ENCODE results near the gene ATAT1.

The ATAT1 gene

DNA sequence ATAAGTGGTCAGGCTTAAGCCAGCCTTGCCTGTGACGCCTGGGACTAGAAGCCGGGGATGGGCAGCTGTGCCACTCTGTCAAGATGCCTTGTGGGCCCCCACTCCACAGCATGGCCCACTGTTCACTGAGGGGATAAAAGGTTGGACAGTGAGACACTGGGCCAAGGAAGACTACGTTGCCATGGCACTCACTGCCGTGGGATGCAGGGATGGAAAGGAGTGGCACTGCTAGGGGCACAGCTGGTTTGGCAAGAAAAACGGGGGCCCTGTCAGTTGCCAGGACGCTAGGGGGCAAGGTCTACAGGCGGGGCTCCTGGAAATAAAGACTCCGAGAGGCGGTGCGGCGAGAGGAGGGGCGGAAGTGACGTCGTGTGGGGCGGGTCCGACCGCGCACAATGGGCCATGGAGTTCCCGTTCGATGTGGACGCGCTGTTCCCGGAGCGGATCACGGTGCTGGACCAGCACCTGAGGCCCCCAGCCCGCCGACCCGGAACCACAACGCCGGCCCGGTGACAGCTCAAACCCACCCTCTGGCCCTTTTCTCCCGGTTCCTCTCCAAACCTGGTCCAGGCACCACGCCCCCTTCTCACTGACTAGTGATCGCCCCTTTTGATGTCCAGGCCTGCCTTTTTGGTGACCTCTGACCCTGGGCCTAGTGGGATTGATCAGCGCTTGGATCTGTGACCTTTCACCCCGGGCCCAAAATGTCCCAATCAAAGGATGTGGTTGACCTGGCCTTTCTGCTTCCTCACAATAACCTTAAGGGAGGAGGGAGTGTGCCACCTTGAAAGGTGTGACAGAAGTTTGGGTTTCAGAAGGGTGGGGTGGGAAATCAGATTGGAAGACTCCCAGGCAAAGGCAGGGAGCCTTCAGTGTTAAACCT, at the start of gene ATAT1:
Gene ATAT1 (plus strand): TSS at position 391 of the 883 bp plus-strand sequence.
- peak; percentile 72 for DNase-seq (ENCODE audit: low read depth, low spot score)

DNA sequence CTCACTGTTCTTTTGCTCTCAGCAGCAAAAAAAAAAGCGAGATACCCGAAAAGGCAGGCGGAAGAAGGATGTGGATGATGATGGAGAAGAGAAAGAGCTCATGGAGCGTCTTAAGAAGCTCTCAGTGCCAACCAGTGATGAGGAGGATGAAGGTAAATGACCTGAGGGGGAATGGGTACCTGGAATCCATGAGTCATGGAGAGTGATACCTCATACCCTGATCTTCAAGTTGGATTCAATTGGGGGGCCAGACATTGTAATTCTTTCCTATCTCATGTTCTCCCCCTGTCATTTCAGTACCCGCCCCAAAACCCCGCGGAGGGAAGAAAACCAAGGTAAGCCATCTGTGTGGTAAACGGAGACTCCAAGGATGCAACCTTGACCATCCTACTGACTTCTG, 48.6 kb upstream of the ATAT1 start:
- no peak for DNase-seq (ENCODE audit: low read depth, low spot score)

GRCh38 chr6:30583921-30584320, 42.8 kb upstream of the ATAT1 start:
- no peak for DNase-seq (ENCODE audit: low read depth, low spot score)

DNA sequence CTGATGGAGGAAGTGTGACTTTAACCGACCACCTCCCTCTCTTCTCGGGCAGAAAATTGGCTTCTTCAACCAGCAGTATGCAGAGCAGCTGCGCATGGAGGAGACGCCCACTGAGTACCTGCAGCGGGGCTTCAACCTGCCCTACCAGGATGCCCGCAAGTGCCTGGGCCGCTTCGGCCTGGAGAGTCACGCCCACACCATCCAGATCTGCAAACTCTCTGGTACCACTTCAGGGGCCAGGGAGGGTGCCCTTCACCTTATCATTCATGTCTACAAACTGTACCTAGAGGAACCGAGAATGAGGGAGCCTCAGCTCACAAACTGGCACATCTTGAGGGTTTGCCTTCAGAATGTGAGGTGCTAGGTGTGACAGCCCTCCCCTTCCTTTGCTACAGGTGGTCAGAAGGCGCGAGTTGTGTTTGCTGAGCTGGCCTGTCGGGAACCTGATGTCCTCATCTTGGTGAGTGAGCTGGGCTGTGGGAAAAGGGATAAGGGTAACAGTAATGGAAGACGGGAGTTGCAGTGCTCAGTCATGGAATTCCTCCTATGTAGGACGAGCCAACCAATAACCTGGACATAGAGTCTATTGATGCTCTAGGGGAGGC, 36.8 kb upstream of the ATAT1 start:
- DNase-seq (ENCODE audit: low read depth, low spot score): no peak

DNA sequence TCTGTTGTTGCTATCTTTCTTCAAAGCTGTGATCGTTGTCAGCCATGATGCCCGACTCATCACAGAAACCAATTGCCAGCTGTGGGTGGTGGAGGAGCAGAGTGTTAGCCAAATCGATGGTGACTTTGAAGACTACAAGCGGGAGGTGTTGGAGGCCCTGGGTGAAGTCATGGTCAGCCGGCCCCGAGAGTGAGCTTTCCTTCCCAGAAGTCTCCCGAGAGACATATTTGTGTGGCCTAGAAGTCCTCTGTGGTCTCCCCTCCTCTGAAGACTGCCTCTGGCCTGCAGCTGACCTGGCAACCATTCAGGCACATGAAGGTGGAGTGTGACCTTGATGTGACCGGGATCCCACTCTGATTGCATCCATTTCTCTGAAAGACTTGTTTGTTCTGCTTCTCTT, 36.2 kb upstream of the ATAT1 start:
- DNase-seq (ENCODE audit: low read depth, low spot score): no peak

DNA sequence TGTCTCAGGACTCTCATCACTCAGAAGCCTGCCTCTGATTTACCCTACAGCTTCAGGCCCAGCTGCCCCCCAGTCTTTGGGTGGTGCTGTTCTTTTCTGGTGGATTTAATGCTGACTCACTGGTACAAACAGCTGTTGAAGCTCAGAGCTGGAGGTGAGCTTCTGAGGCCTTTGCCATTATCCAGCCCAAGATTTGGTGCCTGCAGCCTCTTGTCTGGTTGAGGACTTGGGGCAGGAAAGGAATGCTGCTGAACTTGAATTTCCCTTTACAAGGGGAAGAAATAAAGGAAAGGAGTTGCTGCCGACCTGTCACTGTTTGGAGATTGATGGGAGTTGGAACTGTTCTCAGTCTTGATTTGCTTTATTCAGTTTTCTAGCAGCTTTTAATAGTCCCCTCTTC, 35.7 kb upstream of the ATAT1 start:
- no peak for DNase-seq (ENCODE audit: low read depth, low spot score)

- DNase-seq (ENCODE audit: low read depth, low spot score): no peak
These were observed 34.4 kb upstream of the ATAT1 start for GRCh38 chr6:30592287-30592686.

GRCh38 chr6:30597315-30598144, 29.1 kb upstream of the ATAT1 start:
- peak; percentile 63 for DNase-seq (ENCODE audit: low read depth, low spot score)

DNA sequence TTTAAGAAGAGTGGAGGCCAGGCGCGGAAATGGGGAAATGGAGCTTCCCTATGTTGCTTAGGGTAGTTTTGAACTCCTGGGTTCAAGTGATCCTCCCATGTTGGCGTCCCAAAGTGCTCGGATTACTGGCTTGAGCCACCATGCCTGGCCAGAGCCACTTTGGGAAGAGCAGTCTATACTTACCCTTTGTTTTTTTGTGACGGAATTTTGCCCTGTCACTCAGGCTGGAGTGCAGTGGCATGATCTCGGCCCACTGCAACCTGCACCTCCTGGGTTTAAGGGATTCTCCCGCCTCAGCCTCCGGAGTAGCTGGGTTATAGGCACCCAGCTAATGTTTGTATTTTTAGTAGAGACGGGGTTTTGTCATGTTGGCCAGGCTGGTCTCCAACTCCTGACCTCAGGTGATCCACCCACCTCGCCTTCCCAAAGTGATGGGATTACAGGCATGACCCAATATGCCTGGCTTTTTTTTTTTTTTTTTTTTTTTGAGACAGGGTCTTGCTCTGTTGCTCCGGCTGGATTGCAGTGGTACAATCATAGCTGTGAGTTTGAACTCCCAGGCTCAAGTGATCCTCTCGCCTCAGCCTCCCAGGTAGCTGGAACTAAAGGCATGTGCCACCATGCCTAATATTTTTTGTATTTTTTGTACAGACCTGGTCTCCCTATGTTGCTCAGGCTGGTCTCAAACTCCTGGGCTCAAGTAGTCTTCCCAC, 27.6 kb upstream of the ATAT1 start:
- DNase-seq (ENCODE audit: low read depth, low spot score): no peak

GRCh38 chr6:30599625-30600324, 26.9 kb upstream of the ATAT1 start:
- no peak for DNase-seq (ENCODE audit: low read depth, low spot score)

DNA sequence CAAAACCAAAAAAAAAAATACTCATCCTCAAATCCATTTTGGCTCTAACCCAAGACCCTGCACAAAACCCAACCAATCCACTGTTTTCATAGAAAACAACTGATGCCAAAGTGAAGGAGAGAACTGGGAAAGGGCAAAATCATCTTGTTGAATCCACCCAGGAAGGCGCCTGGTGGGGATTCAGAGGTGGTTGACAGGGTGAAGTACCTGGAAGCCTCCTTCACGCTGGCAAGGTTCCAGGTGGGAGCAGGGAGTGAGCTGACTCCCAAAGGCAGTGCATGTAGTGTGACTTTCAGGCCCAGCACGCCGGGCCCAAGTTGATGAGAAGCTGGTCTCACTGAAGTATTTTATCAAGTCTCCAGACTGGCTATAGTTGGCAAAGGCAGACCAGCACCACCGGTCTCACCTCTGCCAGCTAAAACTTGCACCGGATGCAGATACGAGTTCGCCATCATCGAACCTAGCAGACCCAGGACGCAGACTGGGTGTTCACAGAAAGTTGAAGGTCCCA, 26.2 kb upstream of the ATAT1 start:
- DNase-seq (ENCODE audit: low read depth, low spot score): no peak

- no peak for DNase-seq (ENCODE audit: low read depth, low spot score)
These were observed 25.2 kb upstream of the ATAT1 start for GRCh38 chr6:30601436-30601814.

GRCh38 chr6:30601815-30602641, 24.6 kb upstream of the ATAT1 start:
- DNase-seq (ENCODE audit: low read depth, low spot score): no peak

DNA sequence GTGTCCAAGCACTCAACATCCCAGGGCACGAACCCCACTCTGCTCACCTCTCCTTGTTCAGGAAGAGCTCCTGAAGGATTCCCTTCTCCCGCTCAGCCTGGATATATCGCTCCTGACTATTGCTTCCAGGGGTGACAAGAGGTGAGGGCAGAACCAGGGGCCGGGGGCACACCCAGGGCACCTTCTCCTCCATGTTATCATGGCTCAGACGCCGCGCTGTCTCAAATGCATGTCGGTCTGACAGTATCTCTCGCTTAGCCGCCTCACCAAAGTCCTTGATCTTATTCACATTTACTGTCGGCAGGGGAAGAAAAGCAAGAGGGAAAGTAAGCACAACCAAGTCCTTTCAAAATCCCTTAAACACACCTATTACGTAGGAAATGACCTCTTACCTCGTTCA, 22.7 kb upstream of the ATAT1 start:
- DNase-seq (ENCODE audit: low read depth, low spot score): no peak

DNA sequence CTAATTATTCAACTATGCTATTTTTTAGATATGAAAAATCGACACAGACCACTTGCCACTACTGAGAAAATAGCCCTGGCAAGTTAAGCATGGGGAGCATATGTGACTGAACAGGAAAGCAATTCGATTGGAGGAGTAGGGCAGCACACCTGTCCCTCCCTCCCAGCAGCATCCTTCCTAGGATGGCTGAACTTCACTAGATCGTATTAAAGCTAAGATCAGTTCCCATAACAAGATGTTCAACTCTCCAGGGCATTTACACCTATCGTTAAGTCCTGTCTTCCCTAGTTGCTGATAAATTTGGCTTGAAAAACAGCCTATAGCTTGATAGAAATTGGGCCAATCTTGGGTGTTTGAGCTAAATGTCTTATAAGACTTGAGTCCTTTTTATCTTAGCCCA, 16.6 kb upstream of the ATAT1 start:
- DNase-seq (ENCODE audit: low read depth, low spot score): no peak

DNA sequence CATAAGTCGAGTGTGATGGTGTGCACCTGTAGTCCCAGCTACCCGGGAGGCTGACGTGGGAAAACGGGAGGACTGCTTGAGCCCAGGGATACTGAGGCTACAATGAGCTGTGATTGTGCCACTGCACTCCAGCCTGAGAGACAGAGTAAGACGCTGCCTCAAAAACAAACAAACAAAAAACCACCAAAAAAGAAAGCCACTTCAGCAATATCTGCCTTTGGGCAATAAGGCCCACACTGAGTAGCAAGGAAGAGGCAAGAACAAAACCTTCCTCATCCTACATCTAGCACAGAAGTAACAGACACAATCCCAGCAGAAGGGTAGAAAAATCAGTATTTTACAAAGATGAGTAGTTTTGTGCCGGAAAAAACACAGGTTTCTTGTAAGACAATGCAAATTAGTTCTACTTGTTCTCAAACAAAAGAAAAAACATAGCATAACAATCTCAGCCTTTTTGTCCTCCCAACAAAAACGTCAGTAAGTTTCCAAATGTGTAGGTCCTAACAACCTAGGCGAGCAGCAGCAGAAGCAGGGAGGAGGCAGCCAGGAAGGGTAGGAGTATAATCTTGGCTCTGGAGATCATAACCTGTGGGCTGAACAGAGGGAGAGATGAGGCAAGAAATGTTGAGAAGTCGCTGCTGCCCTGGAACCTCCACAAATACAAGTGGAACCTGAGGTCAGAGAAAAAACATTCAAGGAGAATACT, 15.4 kb upstream of the ATAT1 start:
- no peak for DNase-seq (ENCODE audit: low read depth, low spot score)

DNA sequence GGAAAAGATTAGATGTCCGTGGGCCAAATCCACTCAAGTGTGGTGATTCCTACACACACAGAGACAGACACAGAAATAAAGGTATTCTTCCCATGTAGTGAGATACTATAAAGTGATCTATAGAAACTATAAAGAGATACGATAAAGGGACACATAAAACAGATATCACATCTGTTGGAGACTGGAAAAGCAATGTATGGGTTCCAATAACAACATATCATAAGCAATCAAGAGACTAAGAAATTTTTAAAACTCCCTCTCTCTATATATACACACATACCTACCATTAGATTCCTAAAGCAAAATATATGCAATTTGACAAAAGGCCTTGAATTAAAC, 14.8 kb upstream of the ATAT1 start:
- DNase-seq (ENCODE audit: low read depth, low spot score): no peak

DNA sequence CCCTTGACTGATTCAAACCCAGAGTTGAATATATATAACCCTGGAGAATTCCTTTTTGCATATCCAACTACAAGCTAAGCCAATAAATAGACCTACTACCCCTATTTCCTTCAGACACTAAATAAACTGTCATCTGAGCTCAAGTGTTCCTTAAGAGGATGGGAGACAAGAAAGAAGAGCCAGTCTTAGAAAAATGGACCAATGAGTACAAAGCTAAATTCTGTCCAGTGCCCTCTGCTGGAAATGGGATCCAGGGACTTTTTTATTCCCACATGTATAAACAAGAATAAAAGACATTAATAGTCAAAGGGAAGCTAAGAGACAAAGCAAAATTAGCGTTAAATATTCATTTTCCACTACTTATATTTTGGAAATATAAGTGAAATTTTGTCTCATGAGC, 14.5 kb upstream of the ATAT1 start:
- DNase-seq (ENCODE audit: low read depth, low spot score): no peak

DNA sequence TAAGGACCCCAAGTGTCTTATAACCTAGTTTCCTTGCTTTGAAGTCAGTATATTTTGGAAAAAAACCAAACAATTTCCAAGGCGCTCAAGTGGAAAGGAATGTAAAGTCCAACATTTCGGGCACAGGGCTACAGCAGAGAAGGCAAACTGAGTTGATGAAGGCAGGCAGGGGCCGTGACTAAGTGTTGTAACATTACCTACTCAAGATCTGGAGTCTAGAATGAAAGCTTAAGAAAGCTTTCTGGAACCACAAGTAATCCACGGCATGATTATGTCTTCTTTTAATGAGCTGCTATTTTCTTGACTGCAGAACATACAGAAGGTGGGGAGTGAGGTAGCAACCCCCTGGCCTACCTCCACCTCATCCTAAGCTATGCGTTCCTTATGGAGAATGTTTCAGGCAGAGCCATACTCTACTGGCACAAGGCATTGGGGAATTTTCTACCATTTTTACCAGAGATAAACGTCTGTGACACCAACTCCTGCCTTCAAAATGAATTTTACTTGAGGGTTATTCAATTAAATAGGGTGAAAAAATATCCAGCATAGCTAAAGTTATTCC, 13.9 kb upstream of the ATAT1 start:
- DNase-seq (ENCODE audit: low read depth, low spot score): no peak

Measured in activated CD4-positive, CD25-positive, alpha-beta regulatory T cell treated with anti-CD3 and anti-CD28 coated beads, Interleukin-2, amount 50 U/mL, for 16 hours (primary cell).